ENCODE data around the gene HDGF. TPM values are rescaled to one million over a fixed set of nuclear protein-coding genes. Genes with fewer than 3 reads are reported as not detected.

HDGF gene
- total RNA-seq, 2 experiments from 2014 or later = 282 to 283 TPM

Other genes with a start within 250 kb of the HDGF start
- gene IQGAP3, start 179.1 kb downstream of the HDGF start, total RNA-seq = 10 to 100 TPM in 1 of 2 experiments, 1 to 10 TPM in 1; 9.4 to 10.6 TPM
- 1 to 10 TPM; 3.1 to 3.9 TPM for gene TTC24, start 172.0 kb downstream of the HDGF start, total RNA-seq
- gene NAXE, start 159.9 kb downstream of the HDGF start, total RNA-seq = 10 to 100 TPM; 77.4 to 84.6 TPM
- 10 to 100 TPM; 37.5 to 38.3 TPM for gene GPATCH4, start 150.2 kb downstream of the HDGF start, total RNA-seq
- under 1 TPM; 0.40 to 0.55 TPM for gene HAPLN2, start 132.3 kb downstream of the HDGF start, total RNA-seq
- not detected for gene BCAN, start 109.6 kb downstream of the HDGF start, total RNA-seq
- not detected for gene NES, start 74.3 kb downstream of the HDGF start, total RNA-seq
- under 1 TPM; 0.45 to 0.72 TPM for gene CRABP2, start 46.1 kb downstream of the HDGF start, total RNA-seq
- 10 to 100 TPM; 35.3 to 35.5 TPM for gene METTL25B, start 23.2 kb downstream of the HDGF start, total RNA-seq
- 10 to 100 TPM; 24.8 to 28.7 TPM for gene ISG20L2, start 22.9 kb downstream of the HDGF start, total RNA-seq
- gene MRPL24, start 10.6 kb downstream of the HDGF start, total RNA-seq = 100 to 1,000 TPM in 1 of 2 experiments, 10 to 100 TPM in 1; 91.1 to 114 TPM
- 10 to 100 TPM; 55.2 to 55.8 TPM for gene PRCC, start 15.9 kb upstream of the HDGF start, total RNA-seq
- gene SH2D2A, start 65.2 kb upstream of the HDGF start, total RNA-seq = 100 to 1,000 TPM; 134 to 138 TPM
- gene INSRR, start 107.4 kb upstream of the HDGF start, total RNA-seq = not detected
- under 1 TPM in 1 of 2 experiments, not detected in 1; 0.67 TPM for gene NTRK1, start 109.2 kb upstream of the HDGF start, total RNA-seq
- not detected for gene PEAR1, start 142.0 kb upstream of the HDGF start, total RNA-seq
- gene LRRC71, start 169.0 kb upstream of the HDGF start, total RNA-seq = not detected